SK-N-SH (cell line): ENCODE measurements around the gene TCN2.

ENCODE experiments used
- CHD2 ChIP-seq: fragments of 150-350 bp; IDR thresholded peaks from 2 replicates; pipeline ENCODE4 v1.6.1; 2018; ENCODE audit warnings: low read length; ENCODE audit not compliant: partially characterized antibody
- CTCF ChIP-seq: fragments of 200-600 bp; sonication (generic); IDR thresholded peaks from 2 replicates; pipeline ENCODE4 v1.6.1; 2017; ENCODE audit warnings: antibody characterized with exemption, mild to moderate bottlenecking, moderate library complexity
- EP300 ChIP-seq, 2 experiments: IDR thresholded peaks; 2 replicates each; pipeline versions ENCODE4 v1.4.0 to v1.6.1; 2012; ENCODE audit warnings: borderline replicate concordance in 1 of 2, low read depth in 1 of 2, low read length in 1 of 2
- FOXJ3 ChIP-seq: sonication (generic); formaldehyde crosslinking; IDR thresholded peaks from 2 replicates; pipeline ENCODE4 v1.5.1; 2020; ENCODE audit warnings: mild to moderate bottlenecking, missing genetic modification reagents
- USF1 ChIP-seq: IDR thresholded peaks from 2 replicates; pipeline ENCODE4 v1.4.0; 2012; ENCODE audit warnings: low read depth, borderline replicate concordance

DNA sequence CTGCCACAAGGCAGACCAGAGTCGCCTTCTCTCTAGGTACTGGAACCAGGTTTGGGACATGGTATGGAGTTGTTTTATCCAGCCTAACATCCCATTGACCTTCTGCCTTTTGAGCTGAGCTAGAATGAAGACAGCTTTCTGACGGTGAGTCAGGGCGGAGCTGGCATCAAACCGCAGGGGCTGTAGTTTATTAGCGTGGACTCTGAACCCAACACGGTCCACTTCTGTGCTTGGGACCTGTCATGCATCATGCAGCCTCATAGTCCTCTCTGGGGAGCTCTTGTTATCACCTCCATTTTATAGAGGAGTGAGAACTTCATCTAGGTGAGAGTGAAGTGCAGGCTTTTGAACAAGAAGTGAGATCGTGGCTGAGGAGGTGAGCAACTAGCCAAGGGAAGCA lies 40.8 kb upstream of the TCN2 start:
- TF ChIP-seq USF1: no peak
- no peak for TF ChIP-seq CHD2
- no peak for TF ChIP-seq FOXJ3 (CRISPR knock-in tag)
- no peak for TF ChIP-seq EP300 (IDR thresholded peaks at IDR 0.05; ENCODE audit: borderline replicate concordance in 1 of 2, low read depth in 1 of 2, low read length in 1 of 2)
- TF ChIP-seq CTCF: no peak
